Natural killer cell (primary cell): ENCODE measurements around the gene NUP214. TPM values are rescaled to one million over a fixed set of nuclear protein-coding genes. Genes with fewer than 3 reads are reported as not detected.
A peak's percentile ranks its signal among the peaks of the same experiment; 100 is the strongest.
"Not testable (repeated sequence)": the region's sequence is repeated elsewhere in the genome, so short reads cannot be mapped to it uniquely, and the experiment has no call there.

Source experiments
- ATAC-seq, 3 donors: fragments of 150-1000 bp in 2 of 3; fragments of 200-7000 bp in 1 of 3; cut with Tn5 transposase; 1 replicate in 1 of 3; 2 replicates in 2 of 3; pipeline ENCODE4 v1.10.0; 2021; ENCODE audit warnings: mild to moderate bottlenecking in 2 of 3, moderate library complexity in 2 of 3
- DNase-seq, 2 donors: peaks; one replicate each; pipeline versions ENCODE4 v3.0.0 to v3.0.0-alpha.2; 2013 to 2021; ENCODE audit warnings: mixed read lengths in 1 of 2
- H3K27ac ChIP-seq: one replicate; pipeline ENCODE4 v1.5.1; 2013; ENCODE audit warnings: mild to moderate bottlenecking, low read length
- H3K27me3 ChIP-seq: one replicate; pipeline ENCODE4 v1.6.1; 2013; ENCODE audit warnings: low read length; ENCODE audit not compliant: control insufficient read depth, insufficient read depth
- H3K36me3 ChIP-seq: one replicate; pipeline ENCODE4 v1.6.1; 2013; ENCODE audit warnings: low read length; ENCODE audit not compliant: control insufficient read depth, insufficient read depth
- H3K4me1 ChIP-seq: one replicate; pipeline ENCODE4 v1.6.1; 2013; ENCODE audit warnings: low read length; ENCODE audit not compliant: control insufficient read depth, insufficient read depth
- H3K4me3 ChIP-seq: one replicate; pipeline ENCODE4 v1.5.1; 2013; ENCODE audit warnings: low read length
- H3K9me3 ChIP-seq: one replicate; pipeline ENCODE4 v1.6.1; 2013; ENCODE audit warnings: low read length; ENCODE audit not compliant: control insufficient read depth, insufficient read depth
- H3K27ac Mint-ChIP-seq, 2 donors: one replicate each; pipeline ENCODE4 v1.8.0; 2022; ENCODE audit warnings: mild to moderate bottlenecking in 2 of 2, mixed read lengths in 2 of 2, moderate library complexity in 1 of 2
- H3K27me3 Mint-ChIP-seq, 2 donors: one replicate each; pipeline ENCODE4 v1.8.0; 2022; ENCODE audit warnings: low read depth in 2 of 2, mixed read lengths in 2 of 2
- H3K36me3 Mint-ChIP-seq: one replicate; pipeline ENCODE4 v1.8.0; 2022; ENCODE audit warnings: mixed read lengths
- H3K4me1 Mint-ChIP-seq, 2 donors: one replicate each; pipeline ENCODE4 v1.8.0; 2022; ENCODE audit warnings: mixed read lengths in 2 of 2
- H3K4me3 Mint-ChIP-seq: one replicate; pipeline ENCODE4 v1.8.0; 2022; ENCODE audit warnings: mild to moderate bottlenecking, moderate library complexity, mixed read lengths
- H3K9me3 Mint-ChIP-seq, 2 donors: one replicate each; pipeline ENCODE4 v1.8.0; 2022; ENCODE audit warnings: mixed read lengths in 2 of 2
- WGBS: methylation state at CpG from one replicate; pipeline ENCODE4 v1.1.7; 2013; ENCODE audit warnings: missing lambda C conversion rate; ENCODE audit not compliant: insufficient coverage; 5-methylcytosine and 5-hydroxymethylcytosine counted together
- intact Hi-C: fragments of 100-400 bp; cut with micrococcal nuclease; formaldehyde crosslinking; loops from one replicate; pipeline ENCODE4 v1.14.2; 2022
- total RNA-seq, 4 donors: library from RNA; stranded (reverse); fragments of 120-200 nt in 1 of 4; gene quantifications; one replicate each; pipeline versions ENCODE4 v1.2.3 to v1.2.4, GENCODE V29; 2013 to 2022
- TF ChIP-seq, protein P1 (sequence below): fragments of 200-600 bp; IDR thresholded peaks from one replicate; pipeline ENCODE4 v1.8.0; 2022; ENCODE audit warnings: antibody characterized with exemption

NUP214 gene
- total RNA-seq, 3 donors from 2014 or later (not counting 1 experiment from before 2014, with no cell fraction given): 125 to 133 (median 132) TPM

DNA sequence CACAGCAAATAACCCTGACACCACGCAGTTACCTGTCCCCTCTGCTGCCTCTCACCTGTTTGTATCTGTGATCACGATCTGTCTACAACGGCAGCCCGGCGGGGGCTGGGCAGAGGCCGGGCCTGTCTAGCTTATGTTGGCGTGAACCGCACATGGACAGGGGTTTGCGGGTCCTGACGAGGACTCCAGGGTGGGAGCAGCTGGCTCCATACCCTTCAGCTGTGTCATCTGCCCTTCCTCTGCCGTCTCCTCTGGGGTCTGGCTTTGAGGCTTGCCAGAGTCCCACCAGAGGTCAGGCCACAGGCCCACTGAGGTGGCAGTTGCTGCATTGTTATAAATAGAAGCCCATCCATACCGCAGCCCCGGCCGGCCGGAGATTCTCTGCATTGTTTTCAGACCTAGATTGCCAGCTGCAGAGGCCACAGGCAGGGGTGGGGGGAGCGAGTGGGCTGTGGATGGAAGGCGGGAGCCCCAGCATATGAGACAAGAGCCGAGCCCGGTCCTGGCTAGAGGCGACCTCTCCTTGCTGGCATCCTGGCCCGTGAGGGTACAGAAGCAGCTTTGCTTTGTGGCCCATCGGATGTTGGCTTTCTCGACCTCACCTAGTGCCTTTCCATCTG is 113.1 kb downstream of the NUP214 start:
- Histone ChIP-seq H3K36me3 (peaks cover 4% of the 10 kb centered on the region), H3K27ac (peak overlapping the region; percentile 86), H3K9me3 (no peaks in the 10 kb centered on the region), H3K4me3 (peak overlapping the region; percentile 14), H3K4me1 (peaks cover 59% of the 10 kb centered on the region), H3K27me3 (no peaks in the 10 kb centered on the region)
- WGBS: 12% methylated on average over 23 of the region's 23 CpGs
- no peak for DNase-seq
- peaks cover 37 to 50% of the 10 kb centered on the region in 2 donors for H3K4me1 Mint-ChIP-seq
- H3K9me3 Mint-ChIP-seq: no peaks in the 10 kb centered on the region
- TF ChIP-seq, protein P1, sequence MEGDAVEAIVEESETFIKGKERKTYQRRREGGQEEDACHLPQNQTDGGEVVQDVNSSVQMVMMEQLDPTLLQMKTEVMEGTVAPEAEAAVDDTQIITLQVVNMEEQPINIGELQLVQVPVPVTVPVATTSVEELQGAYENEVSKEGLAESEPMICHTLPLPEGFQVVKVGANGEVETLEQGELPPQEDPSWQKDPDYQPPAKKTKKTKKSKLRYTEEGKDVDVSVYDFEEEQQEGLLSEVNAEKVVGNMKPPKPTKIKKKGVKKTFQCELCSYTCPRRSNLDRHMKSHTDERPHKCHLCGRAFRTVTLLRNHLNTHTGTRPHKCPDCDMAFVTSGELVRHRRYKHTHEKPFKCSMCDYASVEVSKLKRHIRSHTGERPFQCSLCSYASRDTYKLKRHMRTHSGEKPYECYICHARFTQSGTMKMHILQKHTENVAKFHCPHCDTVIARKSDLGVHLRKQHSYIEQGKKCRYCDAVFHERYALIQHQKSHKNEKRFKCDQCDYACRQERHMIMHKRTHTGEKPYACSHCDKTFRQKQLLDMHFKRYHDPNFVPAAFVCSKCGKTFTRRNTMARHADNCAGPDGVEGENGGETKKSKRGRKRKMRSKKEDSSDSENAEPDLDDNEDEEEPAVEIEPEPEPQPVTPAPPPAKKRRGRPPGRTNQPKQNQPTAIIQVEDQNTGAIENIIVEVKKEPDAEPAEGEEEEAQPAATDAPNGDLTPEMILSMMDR: no peak
- peak; percentile 3 to 10 (median 6) for ATAC-seq
- intact Hi-C loops: loop anchor here (1.0 to 10.0 kb wide), 4 partner anchors 14 to 1116 kb away; partner anchors contain the start of gene SETX
- peak overlapping the region; percentile 89 for H3K4me3 Mint-ChIP-seq
- no peaks in the 10 kb centered on the region for H3K36me3 Mint-ChIP-seq
- no peaks in the 10 kb centered on the region for H3K27me3 Mint-ChIP-seq
- H3K27ac Mint-ChIP-seq: peak overlapping the region; percentile 95 to 97

GRCh38 chr9:131239161-131239975 is 114.0 kb downstream of the NUP214 start:
- peaks cover 28 to 41% of the 10 kb centered on the region in 2 donors for H3K4me1 Mint-ChIP-seq
- H3K36me3 ChIP-seq: no peaks in the 10 kb centered on the region
- no peaks in the 10 kb centered on the region for H3K36me3 Mint-ChIP-seq
- H3K4me3 Mint-ChIP-seq: peak overlapping the region; percentile 22
- H3K27me3 ChIP-seq: no peaks in the 10 kb centered on the region
- peak overlapping the region; percentile 95 to 97 for H3K27ac Mint-ChIP-seq
- TF ChIP-seq, protein P1: no peak
- peak overlapping the region; percentile 86 for H3K27ac ChIP-seq
- ATAC-seq (no peak), DNase-seq (no peak)
- H3K9me3 Mint-ChIP-seq: no peaks in the 10 kb centered on the region
- no peaks in the 10 kb centered on the region for H3K27me3 Mint-ChIP-seq
- no peak overlapping the region for H3K4me3 ChIP-seq
- intact Hi-C loops: loop anchor here (10.0 kb wide), 1 partner anchor 1115 kb away; the partner anchor contains the start of gene SETX
- H3K9me3 ChIP-seq: no peaks in the 10 kb centered on the region
- H3K4me1 ChIP-seq: peaks cover 50% of the 10 kb centered on the region
- 75% methylated on average over 23 of the region's 23 CpGs for WGBS

GRCh38 chr9:131240047-131240921 is 114.9 kb downstream of the NUP214 start:
- no peaks in the 10 kb centered on the region for H3K27me3 Mint-ChIP-seq
- H3K9me3 ChIP-seq: no peaks in the 10 kb centered on the region
- no peak overlapping the region for H3K4me3 Mint-ChIP-seq
- no peaks in the 10 kb centered on the region for H3K27me3 ChIP-seq
- 86% methylated on average over 22 of the region's 22 CpGs for WGBS
- ATAC-seq (no peak), DNase-seq (no peak)
- peak overlapping the region in 1 of 2 donors; percentile 97 for H3K27ac Mint-ChIP-seq
- H3K9me3 Mint-ChIP-seq: no peaks in the 10 kb centered on the region
- TF ChIP-seq, protein P1: no peak
- H3K4me1 Mint-ChIP-seq: peaks cover 19 to 32% of the 10 kb centered on the region in 2 donors
- H3K36me3 Mint-ChIP-seq: peaks cover 2% of the 10 kb centered on the region
- H3K4me3 ChIP-seq: no peak overlapping the region
- peaks cover 41% of the 10 kb centered on the region for H3K4me1 ChIP-seq
- no peak overlapping the region for H3K27ac ChIP-seq
- intact Hi-C loops: no loop called here
- no peaks in the 10 kb centered on the region for H3K36me3 ChIP-seq

DNA sequence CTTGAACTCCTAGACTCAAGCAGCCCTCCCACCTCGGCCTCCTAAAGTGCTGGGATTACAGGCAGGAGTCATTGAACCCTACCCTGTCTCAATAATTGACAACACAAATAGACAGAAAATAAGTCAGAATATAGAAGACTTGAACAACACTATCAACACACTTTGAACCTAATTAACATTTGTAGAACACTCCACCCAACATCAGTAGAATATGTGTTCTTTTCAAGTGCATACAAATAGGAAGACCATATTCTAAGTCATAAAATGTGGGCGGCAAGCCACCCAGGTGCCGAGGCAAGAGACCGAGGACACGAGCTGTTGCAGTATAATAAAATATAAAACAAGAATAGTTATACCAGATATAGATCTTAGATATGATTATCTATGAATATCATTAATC is 118.9 kb downstream of the NUP214 start:
- WGBS: 90% methylated on average over 1 of the region's 5 CpGs
- H3K9me3 Mint-ChIP-seq, H3K27ac ChIP-seq, intact Hi-C loops, H3K4me1 ChIP-seq, ATAC-seq, H3K4me3 Mint-ChIP-seq, H3K9me3 ChIP-seq, H3K4me3 ChIP-seq, H3K36me3 ChIP-seq, H3K4me1 Mint-ChIP-seq, H3K36me3 Mint-ChIP-seq, H3K27me3 Mint-ChIP-seq, DNase-seq, H3K27ac Mint-ChIP-seq, H3K27me3 ChIP-seq: not testable (repeated sequence)
